ENCODE results near the gene CFAP77.

The CFAP77 gene

GRCh38 chr9:132606066-132606465, 196.1 kb downstream of the CFAP77 start:
- DNase-seq: no peak

GRCh38 chr9:132609184-132609583, 199.2 kb downstream of the CFAP77 start:
- no peak for DNase-seq

GRCh38 chr9:132609829-132610228, 199.8 kb downstream of the CFAP77 start:
- no peak for DNase-seq

GRCh38 chr9:132610661-132611060, 200.7 kb downstream of the CFAP77 start:
- no peak for DNase-seq

- no peak for DNase-seq
These were observed 204.3 kb downstream of the CFAP77 start for GRCh38 chr9:132614324-132614723.

GRCh38 chr9:132615774-132616173, 205.8 kb downstream of the CFAP77 start:
- DNase-seq: no peak

- no peak for DNase-seq
These were observed 206.7 kb downstream of the CFAP77 start for GRCh38 chr9:132616725-132617124.

- no peak for DNase-seq
These were observed 212.1 kb downstream of the CFAP77 start for GRCh38 chr9:132622159-132622558.
